IPS-20b (cell line): ENCODE data around the gene ARHGDIG.

Experiments
- H3K27ac ChIP-seq: one replicate; pipeline ENCODE4 v1.5.1; 2013; ENCODE audit warnings: low read length
- H3K27me3 ChIP-seq: 2 replicates; pipeline ENCODE4 v1.6.1; 2013; ENCODE audit warnings: mild to moderate bottlenecking, low read length, inconsistent platforms; ENCODE audit not compliant: insufficient read depth
- H3K36me3 ChIP-seq: 2 replicates; pipeline ENCODE4 v1.6.1; 2013; ENCODE audit warnings: low read depth, mild to moderate bottlenecking, inconsistent platforms, low read length, moderate library complexity; ENCODE audit not compliant: insufficient read depth
- H3K4me1 ChIP-seq: 2 replicates; pipeline ENCODE4 v1.6.1; 2013; ENCODE audit warnings: mild to moderate bottlenecking, control low read depth, inconsistent platforms, low read length, moderate library complexity; ENCODE audit not compliant: insufficient read depth
- H3K4me3 ChIP-seq: 2 replicates; pipeline ENCODE4 v1.5.1; 2013; ENCODE audit warnings: mild to moderate bottlenecking, low read length, inconsistent platforms
- H3K9ac ChIP-seq: 2 replicates; pipeline ENCODE4 v1.6.1; 2013; ENCODE audit warnings: low read depth, mild to moderate bottlenecking, inconsistent platforms, low read length, moderate library complexity
- H3K9me3 ChIP-seq: 2 replicates; pipeline ENCODE4 v1.6.1; 2013; ENCODE audit warnings: mild to moderate bottlenecking, low read depth, low read length, inconsistent platforms; ENCODE audit not compliant: insufficient read depth

Gene ARHGDIG

GRCh38 chr16:293043-293775 is 12.8 kb downstream of the ARHGDIG start:
- H3K9me3 ChIP-seq: no peaks in the 10 kb centered on the region
- H3K4me1 ChIP-seq: no peaks in the 10 kb centered on the region
- peaks cover 40% of the 10 kb centered on the region for H3K36me3 ChIP-seq
- no peak overlapping the region for H3K9ac ChIP-seq
- H3K27ac ChIP-seq: no peak overlapping the region
- no peak overlapping the region for H3K4me3 ChIP-seq
- no peaks in the 10 kb centered on the region for H3K27me3 ChIP-seq

DNA sequence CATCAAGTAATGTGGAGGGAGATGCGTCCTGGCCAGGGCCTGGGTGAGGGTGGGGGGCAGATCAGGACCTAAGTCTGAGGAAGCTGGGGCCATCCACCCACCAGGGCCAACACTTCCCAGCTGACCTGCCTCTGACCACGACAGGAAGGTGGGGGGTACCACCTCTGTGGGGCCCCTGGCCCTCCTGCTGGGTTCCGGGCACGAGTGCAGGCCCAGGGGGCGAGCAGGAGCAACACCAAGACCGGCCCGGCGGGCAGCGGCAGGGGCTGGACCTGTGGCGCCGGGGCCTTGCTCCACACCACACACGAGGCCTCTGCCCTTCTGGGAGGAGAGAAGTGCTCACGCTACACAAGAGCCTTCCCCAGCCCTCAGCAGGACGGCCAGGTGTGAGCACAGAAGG is 15.9 kb downstream of the ARHGDIG start:
- Histone ChIP-seq H3K9ac (no peak overlapping the region), H3K27ac (no peak overlapping the region), H3K4me3 (no peak overlapping the region), H3K27me3 (no peaks in the 10 kb centered on the region), H3K4me1 (no peaks in the 10 kb centered on the region), H3K36me3 (peaks cover 20% of the 10 kb centered on the region), H3K9me3 (no peaks in the 10 kb centered on the region)

DNA sequence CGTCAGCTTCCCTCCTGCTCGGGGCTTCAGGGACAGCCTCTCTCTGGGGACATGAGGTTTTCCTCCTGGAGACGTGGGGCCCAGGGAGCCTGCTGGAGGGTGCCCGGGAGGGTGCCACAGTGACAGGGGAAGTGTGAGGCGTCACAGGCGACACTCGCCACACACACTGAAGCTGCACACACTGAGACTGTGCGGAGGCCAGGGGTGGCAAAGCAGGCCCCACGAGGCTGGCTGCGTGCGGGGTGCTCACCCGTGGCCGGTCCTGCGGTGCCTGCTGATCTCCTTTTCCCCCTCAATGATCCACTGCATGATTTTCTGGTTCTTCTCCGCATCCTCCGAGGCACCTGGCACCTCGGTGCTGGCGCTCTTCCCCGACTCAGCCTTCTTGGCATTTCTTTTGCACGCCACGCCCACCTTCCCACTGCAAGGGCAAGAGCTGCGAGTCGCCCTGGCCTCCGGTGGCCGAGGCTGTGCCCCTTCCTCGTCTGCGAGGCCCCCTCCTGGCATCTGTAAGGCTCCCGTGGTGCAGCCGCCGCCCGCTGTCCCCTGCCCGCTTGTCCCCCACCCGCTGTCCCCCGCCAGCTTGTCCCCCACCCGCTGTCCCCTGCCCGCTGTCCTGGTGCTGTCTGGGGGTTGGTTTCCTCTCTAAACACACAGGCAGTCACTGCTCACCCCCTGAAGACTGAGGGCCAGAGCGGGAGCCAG is 16.6 kb downstream of the ARHGDIG start:
- Histone ChIP-seq H3K27ac (no peak overlapping the region), H3K9ac (no peak overlapping the region), H3K9me3 (no peaks in the 10 kb centered on the region), H3K27me3 (no peaks in the 10 kb centered on the region), H3K4me1 (no peaks in the 10 kb centered on the region), H3K36me3 (peaks cover 23% of the 10 kb centered on the region), H3K4me3 (no peak overlapping the region)

- no peak overlapping the region for H3K9ac ChIP-seq
- H3K4me1 ChIP-seq: no peaks in the 10 kb centered on the region
- H3K27ac ChIP-seq: no peak overlapping the region
- H3K36me3 ChIP-seq: peaks cover 24% of the 10 kb centered on the region
- H3K9me3 ChIP-seq: no peaks in the 10 kb centered on the region
- H3K27me3 ChIP-seq: no peaks in the 10 kb centered on the region
- no peak overlapping the region for H3K4me3 ChIP-seq
Measured at GRCh38 chr16:297832-298231, 17.4 kb downstream of the ARHGDIG start.

DNA sequence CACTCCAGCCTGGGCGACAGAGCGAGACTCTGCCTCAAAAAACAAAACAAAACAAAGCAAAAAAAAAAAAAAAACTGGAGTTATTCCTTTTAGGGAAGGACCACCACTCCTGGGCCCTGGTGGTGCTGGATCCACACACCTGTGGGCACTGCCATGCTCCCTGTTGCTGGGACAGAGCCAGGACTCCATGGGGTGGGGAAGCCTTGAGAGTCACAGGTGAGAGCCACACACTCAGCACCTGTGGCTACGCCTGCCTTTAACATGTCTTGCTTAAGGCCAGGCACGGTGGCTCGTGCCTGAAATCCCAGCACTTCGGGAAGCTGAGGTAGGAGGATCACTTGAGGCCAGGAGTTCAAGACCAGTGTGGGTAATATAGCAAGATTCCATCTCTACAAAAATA is 20.8 kb downstream of the ARHGDIG start:
- H3K36me3 ChIP-seq: peaks cover 29% of the 10 kb centered on the region

GRCh38 chr16:301950-302349 is 21.6 kb downstream of the ARHGDIG start:
- no peak overlapping the region for H3K27ac ChIP-seq
- no peaks in the 10 kb centered on the region for H3K4me1 ChIP-seq
- H3K9me3 ChIP-seq: no peaks in the 10 kb centered on the region
- H3K27me3 ChIP-seq: no peaks in the 10 kb centered on the region
- no peak overlapping the region for H3K9ac ChIP-seq
- peaks cover 34% of the 10 kb centered on the region for H3K36me3 ChIP-seq
- H3K4me3 ChIP-seq: no peak overlapping the region

More for the DNA sequence above, 20.8 kb downstream of the ARHGDIG start:
- H3K27me3 ChIP-seq: no peaks in the 10 kb centered on the region
- no peaks in the 10 kb centered on the region for H3K9me3 ChIP-seq
- H3K27ac ChIP-seq: no peak overlapping the region
- no peak overlapping the region for H3K4me3 ChIP-seq
- H3K4me1 ChIP-seq: no peaks in the 10 kb centered on the region
- no peak overlapping the region for H3K9ac ChIP-seq

- Histone ChIP-seq H3K9me3 (no peaks in the 10 kb centered on the region), H3K27me3 (no peaks in the 10 kb centered on the region), H3K4me1 (no peaks in the 10 kb centered on the region), H3K27ac (no peak overlapping the region), H3K9ac (no peak overlapping the region), H3K36me3 (peaks cover 44% of the 10 kb centered on the region), H3K4me3 (no peak overlapping the region)
Measured at GRCh38 chr16:303760-304505, 23.5 kb downstream of the ARHGDIG start.

DNA sequence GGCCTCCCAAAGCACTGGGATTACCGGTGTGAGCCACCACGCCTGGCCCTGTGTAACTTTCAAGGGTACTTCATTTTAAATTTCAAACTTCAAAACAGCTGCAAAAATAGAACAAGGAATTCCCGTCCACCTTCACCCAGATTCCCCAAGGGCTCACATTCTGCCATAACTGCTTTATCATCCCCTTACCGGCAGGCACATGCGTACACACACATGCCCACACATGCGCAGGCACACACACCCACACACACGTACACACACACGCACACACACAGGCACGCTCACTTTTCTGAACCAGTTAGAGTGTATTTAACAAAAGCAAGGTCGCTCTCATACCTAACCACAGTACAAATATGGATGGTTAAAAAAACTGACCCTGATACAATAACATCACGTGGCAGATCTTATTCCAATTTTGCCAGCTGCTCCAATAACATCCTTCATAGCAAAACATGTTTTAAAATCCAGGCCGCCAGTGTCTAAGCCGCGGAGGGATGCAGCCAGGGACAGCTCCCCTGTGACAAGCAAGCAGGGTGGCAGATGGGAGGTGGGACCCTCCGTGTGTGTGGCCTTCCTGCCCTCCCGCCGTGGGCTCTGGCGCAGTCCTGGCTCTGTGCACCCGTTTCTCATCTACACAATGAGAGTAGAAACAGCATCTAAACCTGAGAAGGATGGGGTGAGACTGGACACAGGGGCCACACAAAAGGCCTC is 25.7 kb downstream of the ARHGDIG start:
- Histone ChIP-seq H3K27ac (no peak overlapping the region), H3K36me3 (peaks cover 50% of the 10 kb centered on the region), H3K9ac (no peak overlapping the region)

DNA sequence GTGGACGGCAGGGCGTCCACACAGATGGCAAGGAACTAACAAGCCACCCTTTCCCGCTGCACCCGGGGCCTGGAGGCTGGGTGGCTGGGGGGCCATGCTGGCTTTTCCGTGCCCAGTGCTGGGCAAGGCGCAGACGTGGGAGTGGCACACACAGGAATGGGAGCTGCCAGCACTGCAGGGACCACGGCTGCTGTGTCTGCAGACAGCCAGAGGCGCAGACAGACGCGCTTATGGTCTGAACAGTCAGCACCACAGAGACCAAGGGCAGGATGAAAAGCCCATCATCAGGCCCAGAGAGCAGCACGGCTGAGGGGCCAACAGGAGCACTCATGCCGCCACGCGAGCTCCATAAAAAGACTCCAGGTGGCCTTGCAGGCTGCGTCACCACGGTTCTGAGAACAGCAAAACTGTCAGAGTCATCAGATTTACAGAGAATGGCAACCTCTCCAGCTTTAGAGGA is 26.6 kb downstream of the ARHGDIG start:
- H3K4me3 ChIP-seq: no peak overlapping the region
- H3K9ac ChIP-seq: no peak overlapping the region
- H3K4me1 ChIP-seq: no peaks in the 10 kb centered on the region
- H3K27ac ChIP-seq: no peak overlapping the region
- H3K36me3 ChIP-seq: peaks cover 50% of the 10 kb centered on the region
- H3K9me3 ChIP-seq: no peaks in the 10 kb centered on the region
- H3K27me3 ChIP-seq: no peaks in the 10 kb centered on the region

More for the DNA sequence above, 25.7 kb downstream of the ARHGDIG start:
- no peaks in the 10 kb centered on the region for H3K4me1 ChIP-seq
- no peaks in the 10 kb centered on the region for H3K9me3 ChIP-seq
- no peaks in the 10 kb centered on the region for H3K27me3 ChIP-seq
- H3K4me3 ChIP-seq: no peak overlapping the region

DNA sequence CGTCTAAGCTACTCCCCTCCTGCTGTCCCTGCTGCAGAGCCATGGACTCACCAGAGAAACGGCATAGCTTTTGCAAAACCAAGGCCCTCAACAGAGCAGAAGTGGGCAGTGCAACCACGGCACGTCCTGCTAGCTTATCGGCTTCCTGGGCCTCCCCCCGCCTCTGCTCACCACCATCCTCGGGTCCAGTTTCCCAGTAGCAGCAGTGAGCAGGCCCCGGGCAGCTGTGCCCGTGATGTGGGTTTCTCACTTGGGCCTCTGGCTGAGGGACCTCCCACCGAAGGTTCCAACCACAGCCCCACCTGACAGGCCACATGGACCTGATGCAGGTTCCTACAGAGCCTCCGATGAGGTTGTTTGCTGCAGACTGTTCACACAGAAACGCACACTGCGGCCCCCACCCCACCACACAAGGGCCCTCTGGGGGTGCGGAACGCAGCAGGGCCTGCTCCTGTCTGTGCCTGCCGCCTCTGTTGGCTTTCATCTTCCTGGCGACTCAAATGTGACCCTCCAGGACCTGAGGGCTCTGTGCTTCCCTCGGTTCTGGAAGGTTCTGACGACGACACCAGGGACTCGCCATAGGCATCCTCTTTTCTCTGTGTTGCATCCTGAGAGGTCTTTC is 27.4 kb downstream of the ARHGDIG start:
- no peaks in the 10 kb centered on the region for H3K9me3 ChIP-seq
- H3K4me1 ChIP-seq: no peaks in the 10 kb centered on the region
- no peaks in the 10 kb centered on the region for H3K27me3 ChIP-seq
- H3K4me3 ChIP-seq: no peak overlapping the region
- H3K27ac ChIP-seq: no peak overlapping the region
- peaks cover 51% of the 10 kb centered on the region for H3K36me3 ChIP-seq
- no peak overlapping the region for H3K9ac ChIP-seq

- no peak overlapping the region for H3K27ac ChIP-seq
Measured at GRCh38 chr16:309476-309875, 29.1 kb downstream of the ARHGDIG start.

More at GRCh38 chr16:309476-309875, 29.1 kb downstream of the ARHGDIG start:
- no peaks in the 10 kb centered on the region for H3K4me1 ChIP-seq
- H3K27me3 ChIP-seq: no peaks in the 10 kb centered on the region
- no peak overlapping the region for H3K9ac ChIP-seq
- H3K36me3 ChIP-seq: peaks cover 61% of the 10 kb centered on the region
- no peaks in the 10 kb centered on the region for H3K9me3 ChIP-seq
- H3K4me3 ChIP-seq: no peak overlapping the region
